HG03457 (cell line): Measurements from ENCODE around the gene TRMT2A.

Experiments
- ATAC-seq: cut with Tn5 transposase; IDR thresholded peaks from one replicate; pipeline ENCODE4 v1.9.1; 2021; ENCODE audit warnings: moderate number of reproducible peaks; ENCODE audit not compliant: unreplicated experiment

Gene TRMT2A

DNA sequence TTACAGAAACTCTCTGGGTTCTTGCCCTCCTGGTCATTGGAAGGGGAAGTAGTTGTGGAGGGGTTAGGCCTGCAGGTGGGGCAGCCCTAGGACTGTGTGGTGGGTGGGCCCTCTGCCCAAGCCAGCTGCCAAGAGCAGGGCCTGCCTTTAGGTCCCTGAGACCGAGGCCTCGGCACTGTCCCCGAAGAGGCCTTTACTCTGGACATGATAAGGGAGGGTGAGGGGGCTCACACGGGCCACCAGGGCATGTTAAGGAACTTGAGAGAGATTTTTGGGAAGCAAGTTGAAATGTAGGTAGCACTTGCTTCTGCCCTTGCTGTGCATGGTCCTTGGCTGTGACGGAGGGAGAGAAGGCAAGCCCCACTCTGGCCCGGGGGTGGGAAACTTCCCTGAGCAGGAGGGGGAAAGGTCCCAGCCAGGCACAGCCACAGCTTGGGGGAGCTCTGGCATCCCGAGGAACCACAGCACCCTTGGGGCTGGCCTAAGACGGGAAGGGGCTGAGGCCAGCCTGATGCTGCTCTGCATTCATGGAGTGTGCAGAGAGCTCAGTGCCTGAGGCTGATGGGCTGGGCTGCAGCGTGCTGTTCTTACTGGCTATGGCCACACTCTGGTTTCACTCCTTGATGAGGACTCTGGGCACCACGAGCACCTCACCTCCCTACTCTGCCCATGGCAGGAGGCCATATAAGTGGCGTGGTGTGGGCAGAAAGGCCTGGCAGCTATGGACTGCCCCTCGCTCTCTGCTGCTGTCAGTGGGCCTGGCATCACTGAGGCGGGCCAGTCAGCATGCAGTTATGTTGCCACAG is 8.9 kb downstream of the TRMT2A start:
- ATAC-seq = no peak

DNA sequence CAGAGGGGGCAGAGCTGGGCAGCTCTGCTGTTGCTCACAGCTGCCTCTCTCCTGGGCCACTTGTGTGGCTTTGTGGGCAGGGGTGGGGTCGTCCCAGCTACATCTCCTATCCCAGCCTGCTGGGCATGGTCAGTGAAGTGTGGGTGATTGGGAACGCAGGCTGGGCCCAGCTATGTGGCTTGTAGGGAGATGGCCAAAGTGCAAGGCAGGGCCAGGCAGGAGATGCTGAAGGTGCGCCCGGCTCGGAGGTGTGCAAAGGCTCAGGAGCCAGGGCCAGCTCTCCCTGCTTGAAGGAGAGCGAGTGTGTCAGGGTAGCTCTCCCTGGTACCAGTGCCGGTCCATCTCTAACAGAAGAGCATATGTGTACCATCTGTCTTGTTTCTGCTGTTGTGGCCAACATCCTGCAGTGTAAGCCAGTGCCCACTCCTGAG is 9.5 kb downstream of the TRMT2A start:
- ATAC-seq = no peak

DNA sequence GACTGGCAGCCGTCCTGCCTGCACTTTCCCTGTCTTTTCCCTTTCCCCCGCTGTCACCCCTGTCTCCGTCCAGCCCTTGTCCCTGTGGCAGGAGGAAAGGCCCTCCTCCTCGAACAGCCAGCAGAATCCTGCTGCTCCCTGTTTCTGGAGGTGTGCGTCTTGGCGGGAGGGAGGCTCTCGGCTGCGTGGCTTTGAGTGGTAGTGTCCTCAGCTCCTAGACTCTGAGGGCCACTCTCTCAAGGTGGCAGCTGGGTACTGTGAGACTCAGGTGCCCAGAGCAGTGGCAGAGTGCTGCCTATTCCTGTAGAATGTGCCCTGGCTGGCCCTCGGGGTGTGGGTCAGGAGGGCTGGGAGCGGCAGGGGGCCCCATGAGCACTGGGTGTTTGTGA is 10.2 kb downstream of the TRMT2A start:
- no peak for ATAC-seq

DNA sequence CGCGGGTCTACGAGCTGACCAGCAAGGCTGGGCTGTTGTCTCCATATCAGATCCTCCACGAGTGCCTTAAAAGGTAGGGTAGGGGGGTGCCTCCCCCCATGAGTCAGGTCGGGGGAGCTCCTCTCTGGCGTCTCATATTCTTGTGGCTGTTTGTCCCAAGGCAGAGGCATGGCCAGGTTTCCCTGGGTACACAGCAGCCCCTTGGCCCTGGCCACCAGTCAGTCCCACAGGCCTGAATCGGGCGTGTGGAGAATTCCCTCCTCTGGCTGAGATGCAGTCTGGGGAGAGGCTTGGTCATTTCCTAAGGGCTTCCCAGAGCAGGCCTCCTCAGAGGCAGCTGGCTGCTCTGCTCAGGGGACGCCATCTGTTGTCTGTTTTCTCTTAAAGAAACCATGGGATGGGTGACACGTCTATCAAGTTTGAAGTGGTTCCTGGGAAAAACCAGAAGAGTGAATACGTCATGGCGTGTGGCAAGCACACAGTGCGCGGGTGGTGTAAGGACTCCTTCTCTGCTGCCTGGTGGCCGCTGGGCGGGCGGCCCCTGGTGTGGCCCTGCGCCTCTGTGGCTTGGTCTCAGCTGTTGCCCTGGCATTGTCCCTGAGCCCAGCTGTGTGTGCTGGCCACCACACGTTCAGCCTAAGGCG is 10.7 kb downstream of the TRMT2A start:
- no peak for ATAC-seq

DNA sequence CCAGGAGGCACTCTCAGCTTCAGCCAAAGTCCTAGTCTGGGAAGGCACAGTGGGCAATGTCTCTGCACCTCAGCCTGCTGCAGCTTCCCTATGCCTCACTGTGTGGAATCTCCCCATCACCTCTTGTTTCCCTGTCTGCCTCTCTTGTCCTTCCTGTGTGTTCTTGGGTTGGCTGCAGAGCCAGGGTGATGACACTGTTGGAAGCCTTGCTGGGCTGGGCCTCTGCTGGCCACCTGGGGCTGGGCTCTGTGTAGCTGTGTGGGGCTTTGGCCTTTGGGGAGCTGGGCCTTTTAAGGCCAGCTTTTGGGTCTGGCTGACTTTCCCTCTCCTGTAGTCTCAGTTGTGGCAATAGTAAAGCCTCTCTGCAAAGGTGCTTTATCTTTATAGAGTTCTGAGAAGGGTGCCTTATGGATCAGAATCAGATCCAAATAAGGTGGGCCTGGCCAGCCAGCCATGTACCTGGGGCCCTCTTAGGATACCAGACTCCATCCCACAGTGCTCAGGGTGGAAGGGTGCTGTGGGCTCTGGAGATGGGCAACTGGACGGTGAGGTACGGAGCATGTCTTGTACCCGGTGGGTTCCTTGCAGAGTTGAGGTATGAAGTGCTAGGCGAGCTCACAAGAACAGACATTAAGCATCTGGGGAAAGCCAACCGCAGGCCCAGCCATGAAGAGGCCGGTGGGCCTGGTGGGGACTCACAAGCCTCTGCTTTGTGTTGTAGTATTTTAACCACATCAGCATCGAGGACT is 11.4 kb downstream of the TRMT2A start:
- no peak for ATAC-seq

DNA sequence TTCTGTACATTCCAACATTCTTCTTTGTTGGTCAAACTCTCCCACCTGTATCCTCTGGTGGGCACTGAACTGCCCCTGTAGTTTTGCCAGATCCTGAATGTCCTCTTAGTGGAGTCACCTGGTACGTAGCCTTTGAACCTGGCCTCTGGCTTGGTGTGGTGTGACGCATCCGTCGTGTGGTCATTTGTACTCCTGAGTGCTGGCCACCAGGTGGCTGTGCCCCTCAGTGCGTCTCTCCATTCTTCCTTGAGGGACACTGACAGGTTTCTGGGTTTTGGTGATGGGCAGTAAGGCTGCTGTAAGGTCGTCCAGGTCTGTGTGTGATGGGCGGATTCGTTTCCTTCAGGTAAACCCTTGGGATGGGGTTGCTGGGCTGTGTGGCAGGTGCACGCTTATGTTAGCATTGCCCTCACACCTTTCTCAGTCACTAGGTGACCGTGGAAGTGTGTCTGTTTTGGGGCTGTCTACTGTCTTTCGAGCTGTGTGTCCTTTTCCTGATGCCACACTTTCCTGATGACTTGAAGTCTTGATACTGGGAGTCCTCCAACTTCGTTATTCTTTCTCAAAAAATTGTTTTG is 14.7 kb downstream of the TRMT2A start:
- ATAC-seq = no peak

DNA sequence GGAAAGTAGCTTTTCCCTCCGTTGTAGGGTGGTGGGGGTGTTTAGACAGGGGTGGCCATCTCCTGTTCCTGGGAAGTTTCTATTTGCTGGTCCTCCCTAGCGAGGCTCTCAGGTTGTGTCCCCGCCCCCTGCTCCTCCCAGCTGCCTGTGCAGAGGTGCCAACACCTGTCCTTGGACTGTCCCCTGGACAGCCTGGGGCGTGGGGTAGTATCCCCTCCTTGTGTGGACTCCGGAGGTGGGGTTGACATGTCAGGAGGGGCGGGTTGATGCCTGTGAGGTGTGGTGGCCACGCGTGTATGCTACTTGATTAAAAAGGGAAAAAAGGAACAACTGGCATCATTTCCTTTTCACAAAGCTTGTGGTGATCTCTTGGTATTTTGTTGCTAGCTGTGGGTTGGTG is 15.4 kb downstream of the TRMT2A start:
- no peak for ATAC-seq

DNA sequence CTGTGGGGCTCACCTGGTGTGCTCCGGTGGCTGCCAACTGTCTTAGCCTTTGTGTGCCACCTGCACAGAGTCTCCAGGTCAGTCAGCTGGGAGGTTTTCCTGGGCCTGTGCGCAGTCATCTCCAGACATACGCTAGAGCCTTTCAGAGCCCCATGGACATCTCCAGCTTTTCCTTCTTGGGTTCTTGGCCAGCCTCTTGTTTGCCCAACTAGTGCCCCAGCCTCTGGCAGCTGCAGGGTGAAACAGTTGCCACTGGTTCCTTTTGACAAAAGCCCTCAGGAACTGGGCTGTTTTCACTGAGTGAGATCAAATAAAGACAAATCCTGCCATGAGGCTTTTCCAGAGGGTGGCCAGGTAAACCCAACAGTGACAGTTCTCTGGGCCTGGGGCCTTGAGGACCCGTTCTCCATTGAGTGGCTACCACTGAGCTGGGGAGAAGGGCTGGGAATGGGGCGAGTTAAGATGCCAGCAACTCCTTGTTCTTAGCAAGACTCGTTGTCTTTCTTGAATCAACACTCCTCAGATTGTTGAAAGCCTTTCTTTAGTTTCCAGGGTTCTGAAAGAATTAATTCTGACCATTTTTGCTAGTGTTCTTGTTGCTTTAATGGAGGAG is 17.8 kb downstream of the TRMT2A start:
- no peak for ATAC-seq

DNA sequence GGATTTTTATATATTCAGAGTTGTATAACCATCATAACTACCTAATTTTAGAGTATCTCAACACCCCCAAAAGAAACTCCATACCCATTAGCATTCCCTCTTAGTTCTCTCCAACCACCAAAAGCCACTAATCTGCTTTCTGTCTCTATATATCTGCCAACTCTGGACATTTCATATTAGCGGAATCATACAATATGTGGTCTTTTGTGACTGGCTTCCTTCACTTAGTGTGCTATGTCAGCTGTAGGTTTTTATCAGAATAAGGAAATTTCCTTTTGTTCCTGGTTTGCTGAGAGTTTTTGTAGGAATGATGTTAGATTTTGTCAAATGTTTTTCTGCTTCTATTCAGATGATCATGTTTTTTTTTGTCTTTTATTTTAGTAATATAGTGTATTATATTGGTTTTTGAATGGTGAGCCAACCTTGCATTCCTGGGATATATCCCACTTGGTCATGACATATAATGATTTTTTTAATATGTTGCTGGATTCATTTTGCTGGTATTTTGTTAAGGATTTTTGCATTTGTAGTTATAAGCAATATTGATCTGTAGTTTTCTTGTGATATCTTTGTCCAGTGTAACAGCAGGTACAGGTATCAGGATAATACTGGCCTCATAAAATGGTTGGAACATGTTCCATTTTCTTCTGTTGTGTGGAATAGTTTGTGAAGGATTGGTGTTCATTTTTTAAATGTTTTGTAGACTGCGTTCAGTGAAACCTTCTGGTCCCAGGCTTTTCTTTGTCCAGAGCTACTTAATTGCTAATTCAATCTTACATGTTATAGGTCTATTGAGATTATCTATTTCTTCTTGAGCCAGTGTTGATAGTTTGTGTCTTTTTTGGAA is 20.2 kb downstream of the TRMT2A start:
- no peak for ATAC-seq

DNA sequence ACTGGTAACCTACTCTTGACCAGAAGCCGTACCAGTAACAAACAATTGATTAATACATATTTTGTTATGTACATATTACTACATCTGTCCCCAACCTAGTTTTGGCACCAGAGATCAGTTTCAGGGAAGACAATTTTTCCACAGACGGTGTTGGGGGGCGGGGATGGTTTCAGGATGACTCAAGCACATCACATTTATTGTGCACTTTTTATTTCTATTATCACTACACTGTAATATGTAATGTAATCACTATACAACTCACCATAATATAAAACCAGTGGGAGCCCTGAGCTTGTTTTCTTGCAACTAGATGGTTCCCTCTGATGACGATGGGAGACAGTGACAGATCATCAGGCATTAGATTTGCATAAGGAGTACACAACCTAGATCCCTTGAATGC is 21.5 kb downstream of the TRMT2A start:
- ATAC-seq = no peak

DNA sequence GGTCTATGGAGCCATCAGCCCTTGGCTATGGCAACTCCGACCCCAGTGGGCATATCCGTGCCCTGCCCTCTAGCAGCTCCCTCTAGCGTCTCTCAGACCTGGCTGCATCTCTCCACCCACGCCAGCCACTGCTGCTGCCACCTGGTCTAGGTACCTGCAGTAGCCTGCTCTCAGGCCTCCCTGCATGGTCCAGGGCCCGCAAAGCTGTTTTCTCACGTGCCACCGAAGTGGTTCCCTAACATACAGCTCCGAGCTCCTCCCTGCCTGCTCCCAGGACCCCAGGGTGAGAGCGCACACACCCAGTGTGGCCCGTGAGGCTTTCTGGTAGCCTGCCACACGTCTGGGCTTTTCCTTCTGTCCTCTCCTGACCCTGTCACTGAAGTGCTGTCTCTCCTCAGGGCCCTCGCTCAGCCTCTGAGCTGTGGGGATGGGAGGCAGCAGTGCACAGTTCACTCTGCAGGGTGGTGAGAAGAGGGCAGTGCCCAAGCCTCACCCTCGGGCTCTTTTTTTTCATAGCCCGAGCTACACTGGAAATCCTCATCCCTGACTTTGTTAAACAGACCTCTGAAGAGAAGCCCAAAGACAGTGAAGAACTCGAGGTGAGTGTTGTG is 22.7 kb downstream of the TRMT2A start:
- no peak for ATAC-seq

DNA sequence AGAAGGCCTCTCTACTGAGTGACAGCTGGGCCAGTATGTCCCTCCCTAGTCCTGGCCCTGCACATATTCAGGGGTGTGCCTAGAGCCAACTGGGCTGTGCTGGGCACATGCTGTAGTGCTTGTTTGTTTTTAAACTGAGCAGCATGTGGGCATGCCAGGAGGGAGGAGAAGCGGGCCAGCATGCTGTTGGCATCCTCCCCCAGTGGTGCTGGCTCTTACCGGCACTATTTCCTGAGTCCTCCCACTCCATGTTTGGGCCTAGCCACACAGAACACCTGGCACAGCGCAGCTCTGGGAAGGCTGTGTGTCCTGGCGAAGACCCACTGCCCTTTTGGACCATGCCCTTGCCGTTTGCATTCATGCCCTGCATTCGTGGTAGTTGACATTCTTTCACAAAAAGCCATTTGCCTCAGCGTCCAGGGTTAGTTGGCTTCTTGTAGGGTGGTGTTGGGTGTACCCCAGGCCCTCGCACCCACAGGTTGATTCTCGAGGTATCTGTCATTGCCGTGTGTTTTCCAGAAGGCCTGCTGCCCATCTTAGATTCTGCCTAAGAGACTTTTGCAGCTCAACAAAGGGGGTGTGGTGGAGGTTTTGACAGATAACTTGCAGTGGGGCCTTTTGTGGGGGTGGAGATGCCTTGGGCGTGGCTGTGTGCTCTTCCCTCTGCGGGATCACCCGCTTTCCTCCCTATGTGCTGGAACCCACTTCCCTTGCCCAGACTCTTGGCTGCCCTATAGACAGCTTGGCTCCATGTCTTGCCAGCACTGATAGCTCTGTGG is 23.4 kb downstream of the TRMT2A start:
- no peak for ATAC-seq

DNA sequence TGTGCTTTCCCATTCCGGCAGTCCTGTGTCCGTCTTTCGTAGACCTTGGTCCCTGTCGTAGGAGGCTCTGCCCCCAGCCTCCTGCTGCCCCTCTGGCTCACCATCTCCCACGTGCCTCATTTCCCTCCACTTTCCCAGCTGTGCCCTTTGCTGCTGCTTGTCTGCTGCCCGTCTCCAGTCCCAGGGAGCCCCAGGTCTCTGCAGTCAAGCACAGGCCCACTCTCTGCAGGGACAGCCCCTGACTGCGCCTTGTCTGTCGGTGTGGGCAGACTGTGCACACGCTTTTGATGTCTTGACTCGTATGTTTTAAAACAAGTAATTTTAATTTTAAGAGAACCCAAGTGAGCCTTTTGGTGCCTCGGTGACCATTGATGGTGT is 24.6 kb downstream of the TRMT2A start:
- ATAC-seq = no peak

DNA sequence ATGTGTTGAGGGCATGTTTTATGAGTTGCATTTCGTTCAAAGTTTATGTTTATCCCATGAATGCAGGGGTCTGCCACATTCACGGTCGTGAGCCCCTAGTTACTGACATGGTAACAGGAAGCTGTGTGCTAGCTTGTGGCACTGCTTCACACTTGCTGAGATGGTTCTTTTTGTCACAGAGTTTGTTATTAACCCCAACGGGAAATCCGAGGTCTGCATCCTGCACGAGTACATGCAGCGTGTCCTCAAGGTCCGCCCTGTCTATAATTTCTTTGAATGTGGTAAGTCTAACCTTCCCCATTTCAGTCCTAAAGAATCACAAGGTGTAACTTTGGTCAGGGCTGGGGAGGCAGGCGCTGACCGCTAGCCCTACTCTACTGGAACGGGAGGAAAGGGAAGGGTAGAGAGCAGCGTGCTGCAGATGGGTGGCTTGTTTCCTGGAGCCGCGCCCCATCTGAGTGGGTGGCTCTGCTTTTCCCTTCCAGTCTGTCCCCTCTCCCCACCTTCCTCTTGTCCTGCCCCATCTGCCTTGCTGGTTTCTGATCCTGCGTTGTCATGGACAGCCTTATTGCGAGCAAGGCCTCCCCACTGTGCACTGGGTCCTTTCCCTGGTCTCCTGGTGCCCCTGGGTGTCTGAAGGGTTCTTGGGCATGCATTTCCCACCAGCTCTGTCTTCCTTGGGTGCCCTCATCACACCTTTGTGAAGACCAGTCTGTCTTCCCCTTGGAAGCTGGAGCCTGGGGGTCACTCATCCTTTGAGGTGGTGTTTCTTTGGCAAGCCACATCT is 25.1 kb downstream of the TRMT2A start:
- no peak for ATAC-seq

DNA sequence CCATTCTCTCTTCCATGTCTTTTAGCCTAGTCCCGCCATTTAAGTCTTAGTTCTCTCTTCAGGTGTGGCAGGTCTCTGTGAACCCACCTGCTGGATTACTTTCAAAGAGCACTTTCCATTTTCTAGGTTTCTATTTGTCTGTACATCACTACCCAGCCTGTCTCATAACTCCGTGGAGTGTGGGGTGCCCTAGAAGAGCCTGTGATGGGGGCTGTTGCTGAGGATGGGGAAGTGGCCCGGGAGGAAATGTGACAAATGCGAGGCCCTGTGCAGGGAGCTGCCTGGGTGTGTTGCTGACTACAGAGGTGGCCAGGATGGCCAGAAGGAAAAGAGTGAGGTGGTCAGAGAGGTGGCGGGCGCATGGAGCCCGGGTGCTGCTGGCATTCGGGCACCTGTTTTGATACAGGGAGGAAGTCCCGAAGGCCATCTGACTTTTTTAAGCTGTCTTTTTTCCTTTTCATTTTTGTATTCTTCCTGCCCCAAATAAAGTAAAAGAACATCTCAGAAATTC is 26.2 kb downstream of the TRMT2A start:
- no peak for ATAC-seq

DNA sequence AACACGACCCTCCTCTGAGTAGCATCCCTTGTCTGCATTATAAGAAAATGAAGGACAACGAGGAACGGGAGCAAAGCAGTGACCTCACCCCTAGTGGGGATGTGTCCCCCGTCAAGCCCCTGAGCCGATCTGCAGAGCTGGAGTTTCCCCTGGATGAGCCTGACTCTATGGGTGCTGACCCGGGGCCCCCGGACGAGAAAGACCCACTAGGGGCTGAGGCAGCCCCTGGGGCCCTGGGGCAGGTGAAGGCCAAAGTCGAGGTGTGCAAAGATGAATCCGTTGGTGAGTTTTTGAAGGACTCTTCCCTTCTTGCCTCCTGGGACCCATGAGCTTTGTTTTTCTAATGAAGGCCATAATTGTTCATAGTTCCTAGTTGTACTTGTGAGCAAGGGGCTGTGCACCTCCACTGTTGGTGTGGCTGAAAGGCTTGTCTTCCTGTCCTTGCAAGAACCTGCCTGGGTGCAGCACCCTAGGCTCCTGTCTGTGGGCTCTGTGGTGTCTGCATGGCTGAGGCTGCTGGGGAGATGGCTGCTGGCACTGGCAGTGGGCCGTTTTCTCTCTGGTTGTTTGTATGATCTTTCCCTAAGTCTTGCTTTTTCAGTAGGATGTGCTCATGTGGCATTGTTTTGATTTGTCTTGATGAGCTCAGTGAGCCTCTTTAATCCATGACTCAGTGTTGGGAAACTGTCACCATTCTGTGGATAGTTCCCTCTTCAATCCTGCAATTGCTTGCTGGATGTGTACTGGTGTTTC is 26.9 kb downstream of the TRMT2A start:
- no peak for ATAC-seq

DNA sequence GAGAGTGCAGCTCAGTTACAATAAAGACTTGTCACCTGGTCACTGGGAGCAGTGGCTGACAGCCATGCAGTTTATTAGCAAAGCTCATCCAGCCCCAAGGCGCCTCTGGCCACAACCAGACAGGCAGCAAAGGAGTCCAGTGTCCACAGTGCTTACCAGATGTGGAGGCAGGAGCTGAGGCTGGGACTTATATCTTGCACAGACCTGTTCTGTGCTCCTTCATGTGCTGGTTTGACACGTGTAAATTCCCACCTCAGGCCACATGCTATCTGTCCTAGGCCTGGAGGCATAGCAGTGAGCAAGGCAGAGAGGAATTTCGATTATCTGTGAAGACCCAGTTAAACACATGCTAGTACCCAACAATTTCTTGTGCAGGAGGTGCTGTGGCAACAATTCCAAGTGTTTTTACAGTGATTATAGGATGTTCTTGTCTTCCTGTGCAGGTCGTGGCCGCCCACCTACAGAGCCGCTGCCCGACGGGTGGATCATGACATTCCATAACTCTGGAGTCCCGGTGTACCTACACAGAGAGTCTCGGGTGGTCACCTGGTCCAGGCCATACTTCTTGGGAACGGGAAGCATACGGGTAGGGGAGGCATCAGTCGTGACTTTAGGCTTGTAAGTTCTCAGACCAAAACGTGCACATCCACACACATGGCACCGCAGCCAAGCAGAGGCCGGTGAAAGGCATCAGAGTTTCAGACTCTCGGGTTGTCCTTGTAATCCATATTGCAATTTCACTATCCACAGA is 27.6 kb downstream of the TRMT2A start:
- ATAC-seq = no peak
